Measurements from ENCODE around the gene USH2A. TPM values are rescaled to one million over a fixed set of nuclear protein-coding genes. Genes with fewer than 3 reads are reported as not detected.
A peak's percentile ranks its signal among the peaks of the same experiment; 100 is the strongest.

The USH2A gene
- polyA plus RNA-seq, 1 donor from 2014 or later, result 0.17 TPM

DNA sequence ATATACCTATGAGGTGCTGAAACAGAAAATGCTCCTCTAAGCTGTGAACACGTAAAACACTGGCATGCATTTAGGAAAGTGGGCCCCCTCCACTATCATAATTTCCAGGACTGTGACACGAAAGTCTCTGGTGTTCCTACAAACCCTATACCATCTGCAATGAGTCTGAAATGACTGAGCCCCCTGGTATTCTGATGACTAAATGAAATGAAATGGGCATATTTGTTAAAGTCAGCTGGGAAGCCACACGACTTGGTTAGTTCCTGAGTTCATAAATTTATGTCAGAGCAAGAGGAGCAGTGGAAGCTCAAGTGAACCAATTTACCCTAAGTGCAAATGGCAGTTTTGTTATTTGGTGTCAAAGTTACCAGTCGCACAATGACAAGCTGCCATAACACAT is 673.8 kb downstream of the USH2A start:
- Histone ChIP-seq H3K36me3 (ENCODE audit: insufficient read depth, low read length) (no peaks in the 10 kb centered on the region), H4K20me1 (ENCODE audit: insufficient read depth) (no peaks in the 10 kb centered on the region), H3K9ac (ENCODE audit: low read length) (no peak overlapping the region), H3K4me3 (ENCODE audit: low read length) (no peak overlapping the region), H3K27me3 (ENCODE audit: insufficient read depth, low read depth, low read length) (no peaks in the 10 kb centered on the region), H3K9me3 (ENCODE audit: low read length) (no peaks in the 10 kb centered on the region), H3K79me2 (replicated peaks; ENCODE audit: insufficient read depth, low read length) (no peaks in the 10 kb centered on the region), H2AFZ (ENCODE audit: low read depth, low read length) (no peak overlapping the region), H3F3A (ENCODE audit: insufficient read depth, low read length, poor library complexity, severe bottlenecking) (no peaks in the 10 kb centered on the region), H3K9me2 (ENCODE audit: insufficient read depth, low read length) (no peaks in the 10 kb centered on the region), H3K27ac (ENCODE audit: low read length) (no peak overlapping the region), H3K4me2 (ENCODE audit: low read length) (no peak overlapping the region)
- TF ChIP-seq POLR2AphosphoS5 (IDR thresholded peaks at IDR 0.05) (peak; percentile 24), MXI1 (conservative IDR thresholded peaks at IDR 0.05; ENCODE audit: poor library complexity, severe bottlenecking) (no peak), TAF1 (IDR thresholded peaks at IDR 0.05; ENCODE audit: low read depth) (no peak), EP300 (conservative IDR thresholded peaks at IDR 0.05; ENCODE audit: poor library complexity, severe bottlenecking) (peak; percentile 74)

DNA sequence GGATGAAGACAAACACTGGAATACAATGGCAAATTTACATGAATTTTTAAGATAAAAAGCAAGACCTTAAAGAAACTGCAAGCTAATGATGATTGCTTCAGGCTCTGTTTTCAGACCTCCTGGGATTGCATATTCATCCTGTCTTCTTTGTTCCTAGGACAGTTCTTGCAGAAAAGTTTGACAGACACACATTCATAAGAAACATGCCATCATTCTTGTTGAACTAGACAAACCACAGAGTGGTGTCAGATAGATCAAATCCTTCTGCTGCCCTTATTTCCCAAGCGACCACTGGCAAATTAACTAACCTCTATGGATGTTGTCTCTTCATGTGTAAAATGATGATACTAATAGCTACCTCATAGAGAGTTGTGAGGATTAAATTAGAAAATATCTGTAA is 674.8 kb downstream of the USH2A start:
- TF ChIP-seq, protein P1, sequence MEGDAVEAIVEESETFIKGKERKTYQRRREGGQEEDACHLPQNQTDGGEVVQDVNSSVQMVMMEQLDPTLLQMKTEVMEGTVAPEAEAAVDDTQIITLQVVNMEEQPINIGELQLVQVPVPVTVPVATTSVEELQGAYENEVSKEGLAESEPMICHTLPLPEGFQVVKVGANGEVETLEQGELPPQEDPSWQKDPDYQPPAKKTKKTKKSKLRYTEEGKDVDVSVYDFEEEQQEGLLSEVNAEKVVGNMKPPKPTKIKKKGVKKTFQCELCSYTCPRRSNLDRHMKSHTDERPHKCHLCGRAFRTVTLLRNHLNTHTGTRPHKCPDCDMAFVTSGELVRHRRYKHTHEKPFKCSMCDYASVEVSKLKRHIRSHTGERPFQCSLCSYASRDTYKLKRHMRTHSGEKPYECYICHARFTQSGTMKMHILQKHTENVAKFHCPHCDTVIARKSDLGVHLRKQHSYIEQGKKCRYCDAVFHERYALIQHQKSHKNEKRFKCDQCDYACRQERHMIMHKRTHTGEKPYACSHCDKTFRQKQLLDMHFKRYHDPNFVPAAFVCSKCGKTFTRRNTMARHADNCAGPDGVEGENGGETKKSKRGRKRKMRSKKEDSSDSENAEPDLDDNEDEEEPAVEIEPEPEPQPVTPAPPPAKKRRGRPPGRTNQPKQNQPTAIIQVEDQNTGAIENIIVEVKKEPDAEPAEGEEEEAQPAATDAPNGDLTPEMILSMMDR (IDR thresholded peaks at IDR 0.05; ENCODE audit: poor library complexity, severe bottlenecking), result no peak
- TF ChIP-seq EP300 (conservative IDR thresholded peaks at IDR 0.05; ENCODE audit: poor library complexity, severe bottlenecking), result peak; percentile 89
- peak; percentile 65 for TF ChIP-seq POLR2AphosphoS5 (IDR thresholded peaks at IDR 0.05)
- Histone ChIP-seq H3K9me2 (ENCODE audit: insufficient read depth, low read length) (no peaks in the 10 kb centered on the region), H3K79me2 (replicated peaks; ENCODE audit: insufficient read depth, low read length) (no peaks in the 10 kb centered on the region), H3K36me3 (ENCODE audit: insufficient read depth, low read length) (no peaks in the 10 kb centered on the region), H3K9ac (ENCODE audit: low read length) (no peak overlapping the region), H4K20me1 (ENCODE audit: insufficient read depth) (no peaks in the 10 kb centered on the region), H2AFZ (ENCODE audit: low read depth, low read length) (no peak overlapping the region), H3K27ac (ENCODE audit: low read length) (no peak overlapping the region), H3K9me3 (ENCODE audit: low read length) (no peaks in the 10 kb centered on the region), H3K27me3 (ENCODE audit: insufficient read depth, low read depth, low read length) (no peaks in the 10 kb centered on the region), H3F3A (ENCODE audit: insufficient read depth, low read length, poor library complexity, severe bottlenecking) (no peaks in the 10 kb centered on the region), H3K4me3 (ENCODE audit: low read length) (no peak overlapping the region), H3K4me2 (ENCODE audit: low read length) (no peak overlapping the region)

- no peaks in the 10 kb centered on the region for H3K79me2 ChIP-seq (replicated peaks; ENCODE audit: insufficient read depth, low read length)
- no peak for TF ChIP-seq EZH2 (IDR thresholded peaks at IDR 0.05; ENCODE audit: borderline replicate concordance, insufficient read depth, low read length, poor library complexity, severe bottlenecking)
- TF ChIP-seq, protein P1 (IDR thresholded peaks at IDR 0.05; ENCODE audit: poor library complexity, severe bottlenecking), result no peak
- TF ChIP-seq RAD21 (conservative IDR thresholded peaks at IDR 0.05), result no peak
- no peak for TF ChIP-seq EP300 (conservative IDR thresholded peaks at IDR 0.05; ENCODE audit: poor library complexity, severe bottlenecking)
- TF ChIP-seq MXI1 (conservative IDR thresholded peaks at IDR 0.05; ENCODE audit: poor library complexity, severe bottlenecking), result no peak
- TF ChIP-seq, protein P2, sequence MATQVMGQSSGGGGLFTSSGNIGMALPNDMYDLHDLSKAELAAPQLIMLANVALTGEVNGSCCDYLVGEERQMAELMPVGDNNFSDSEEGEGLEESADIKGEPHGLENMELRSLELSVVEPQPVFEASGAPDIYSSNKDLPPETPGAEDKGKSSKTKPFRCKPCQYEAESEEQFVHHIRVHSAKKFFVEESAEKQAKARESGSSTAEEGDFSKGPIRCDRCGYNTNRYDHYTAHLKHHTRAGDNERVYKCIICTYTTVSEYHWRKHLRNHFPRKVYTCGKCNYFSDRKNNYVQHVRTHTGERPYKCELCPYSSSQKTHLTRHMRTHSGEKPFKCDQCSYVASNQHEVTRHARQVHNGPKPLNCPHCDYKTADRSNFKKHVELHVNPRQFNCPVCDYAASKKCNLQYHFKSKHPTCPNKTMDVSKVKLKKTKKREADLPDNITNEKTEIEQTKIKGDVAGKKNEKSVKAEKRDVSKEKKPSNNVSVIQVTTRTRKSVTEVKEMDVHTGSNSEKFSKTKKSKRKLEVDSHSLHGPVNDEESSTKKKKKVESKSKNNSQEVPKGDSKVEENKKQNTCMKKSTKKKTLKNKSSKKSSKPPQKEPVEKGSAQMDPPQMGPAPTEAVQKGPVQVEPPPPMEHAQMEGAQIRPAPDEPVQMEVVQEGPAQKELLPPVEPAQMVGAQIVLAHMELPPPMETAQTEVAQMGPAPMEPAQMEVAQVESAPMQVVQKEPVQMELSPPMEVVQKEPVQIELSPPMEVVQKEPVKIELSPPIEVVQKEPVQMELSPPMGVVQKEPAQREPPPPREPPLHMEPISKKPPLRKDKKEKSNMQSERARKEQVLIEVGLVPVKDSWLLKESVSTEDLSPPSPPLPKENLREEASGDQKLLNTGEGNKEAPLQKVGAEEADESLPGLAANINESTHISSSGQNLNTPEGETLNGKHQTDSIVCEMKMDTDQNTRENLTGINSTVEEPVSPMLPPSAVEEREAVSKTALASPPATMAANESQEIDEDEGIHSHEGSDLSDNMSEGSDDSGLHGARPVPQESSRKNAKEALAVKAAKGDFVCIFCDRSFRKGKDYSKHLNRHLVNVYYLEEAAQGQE (IDR thresholded peaks at IDR 0.05; ENCODE audit: borderline replicate concordance), result no peak
- TF ChIP-seq TAF1 (IDR thresholded peaks at IDR 0.05; ENCODE audit: low read depth), result no peak
- TF ChIP-seq POLR2AphosphoS5 (IDR thresholded peaks at IDR 0.05), result no peak
- no peak for TF ChIP-seq SMC3 (conservative IDR thresholded peaks at IDR 0.05; ENCODE audit: poor library complexity)
These were observed 678.8 kb downstream of the USH2A start for GRCh38 chr1:215744419-215744818.

More at GRCh38 chr1:215744419-215744818, 678.8 kb downstream of the USH2A start:
- Histone ChIP-seq H3K27ac (ENCODE audit: low read length) (no peak overlapping the region), H3K4me3 (ENCODE audit: low read length) (no peak overlapping the region), H3K9ac (ENCODE audit: low read length) (no peak overlapping the region), H2AFZ (ENCODE audit: low read depth, low read length) (no peak overlapping the region), H3K9me3 (ENCODE audit: low read length) (no peaks in the 10 kb centered on the region), H3K36me3 (ENCODE audit: insufficient read depth, low read length) (no peaks in the 10 kb centered on the region), H3F3A (ENCODE audit: insufficient read depth, low read length, poor library complexity, severe bottlenecking) (no peaks in the 10 kb centered on the region), H3K4me2 (ENCODE audit: low read length) (no peak overlapping the region), H3K9me2 (ENCODE audit: insufficient read depth, low read length) (no peaks in the 10 kb centered on the region), H4K20me1 (ENCODE audit: insufficient read depth) (no peaks in the 10 kb centered on the region), H3K27me3 (ENCODE audit: insufficient read depth, low read depth, low read length) (no peaks in the 10 kb centered on the region)
